Central memory CD8-positive, alpha-beta T cell (primary cell): Measurements from ENCODE around the gene BCL2L1.
A peak's percentile ranks its signal among the peaks of the same experiment; 100 is the strongest.

ENCODE experiments used
- ATAC-seq: fragments of 150-1000 bp; cut with Tn5 transposase; replicated peaks from 2 replicates; pipeline ENCODE4 v1.10.0; 2022; ENCODE audit warnings: mild to moderate bottlenecking, moderate FRiP score, moderate number of reproducible peaks; ENCODE audit not compliant: poor library complexity, severe bottlenecking; ENCODE audit errors: extremely low read depth
- DNase-seq, 2 donors: peaks; one replicate each; pipeline ENCODE4 v3.0.0; 2021; ENCODE audit warnings: low spot score in 2 of 2
- H3K27ac Mint-ChIP-seq: one replicate; pipeline ENCODE4 v1.8.0; 2022; ENCODE audit warnings: low read depth, mild to moderate bottlenecking, moderate library complexity, mixed read lengths
- H3K27me3 Mint-ChIP-seq: one replicate; pipeline ENCODE4 v1.8.0; 2022; ENCODE audit warnings: mixed read lengths
- H3K36me3 Mint-ChIP-seq: one replicate; pipeline ENCODE4 v1.8.0; 2022; ENCODE audit warnings: mild to moderate bottlenecking, moderate library complexity, mixed read lengths; ENCODE audit not compliant: insufficient read depth
- H3K4me1 Mint-ChIP-seq: one replicate; pipeline ENCODE4 v1.8.0; 2022; ENCODE audit warnings: mixed read lengths
- H3K4me3 Mint-ChIP-seq: one replicate; pipeline ENCODE4 v1.8.0; 2022; ENCODE audit warnings: mild to moderate bottlenecking, moderate library complexity, mixed read lengths
- H3K9me3 Mint-ChIP-seq: one replicate; pipeline ENCODE4 v1.8.0; 2022; ENCODE audit warnings: mixed read lengths

Gene BCL2L1

GRCh38 chr20:31720486-31721407 is 1.9 kb downstream of the BCL2L1 start:
- Mint-ChIP-seq H3K36me3 (peaks cover 24% of the 10 kb centered on the region), H3K27me3 (no peaks in the 10 kb centered on the region), H3K4me1 (peaks cover 69% of the 10 kb centered on the region), H3K27ac (peak overlapping the region; percentile 95), H3K9me3 (no peaks in the 10 kb centered on the region), H3K4me3 (peak overlapping the region; percentile 96)
- DNase-seq (no peak), ATAC-seq (no peak)

DNA sequence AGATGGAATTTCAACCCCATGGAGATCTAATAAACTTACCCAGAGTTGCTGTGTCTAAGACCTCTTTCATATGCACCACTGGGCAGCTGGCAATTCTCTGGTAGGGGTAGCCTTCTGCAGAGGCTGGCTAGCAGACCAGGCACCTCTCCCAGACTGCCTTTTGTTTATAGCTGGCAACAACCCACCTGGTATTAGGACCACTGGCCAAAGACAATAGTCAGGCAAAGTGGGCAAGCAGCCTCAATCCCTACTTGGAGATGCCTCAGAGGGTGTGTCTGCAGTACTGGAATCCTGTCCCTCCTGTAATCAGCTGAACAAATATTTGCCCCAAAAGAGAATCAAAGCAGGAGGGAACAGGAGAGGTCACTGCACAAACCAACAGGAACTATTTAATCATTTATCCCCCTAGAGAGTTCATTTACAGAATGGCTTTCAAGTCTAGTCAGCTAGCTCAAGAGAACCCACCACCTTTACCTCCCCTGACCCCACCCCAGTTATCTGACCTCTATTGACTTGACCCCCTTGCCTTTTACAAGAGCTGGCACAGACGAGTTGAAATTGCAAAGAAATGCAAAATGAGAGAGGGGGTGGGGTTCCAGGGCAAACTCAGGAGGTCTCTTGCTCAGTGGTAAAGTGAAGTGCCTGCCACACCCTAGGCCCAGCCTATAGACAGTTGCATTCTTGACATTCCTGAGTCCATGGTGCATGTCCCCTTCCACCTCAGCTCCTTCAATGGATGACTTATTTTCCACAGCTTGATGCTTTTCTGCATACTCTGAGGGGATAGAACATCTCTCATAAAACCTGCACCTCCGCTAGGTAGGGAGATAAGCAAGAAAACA is 2.8 kb downstream of the BCL2L1 start:
- Mint-ChIP-seq H3K27ac (peak overlapping the region; percentile 73), H3K4me1 (peaks cover 77% of the 10 kb centered on the region), H3K4me3 (peak overlapping the region; percentile 96), H3K36me3 (peaks cover 27% of the 10 kb centered on the region), H3K9me3 (no peaks in the 10 kb centered on the region), H3K27me3 (no peaks in the 10 kb centered on the region)
- no peak for DNase-seq
- no peak for ATAC-seq

DNA sequence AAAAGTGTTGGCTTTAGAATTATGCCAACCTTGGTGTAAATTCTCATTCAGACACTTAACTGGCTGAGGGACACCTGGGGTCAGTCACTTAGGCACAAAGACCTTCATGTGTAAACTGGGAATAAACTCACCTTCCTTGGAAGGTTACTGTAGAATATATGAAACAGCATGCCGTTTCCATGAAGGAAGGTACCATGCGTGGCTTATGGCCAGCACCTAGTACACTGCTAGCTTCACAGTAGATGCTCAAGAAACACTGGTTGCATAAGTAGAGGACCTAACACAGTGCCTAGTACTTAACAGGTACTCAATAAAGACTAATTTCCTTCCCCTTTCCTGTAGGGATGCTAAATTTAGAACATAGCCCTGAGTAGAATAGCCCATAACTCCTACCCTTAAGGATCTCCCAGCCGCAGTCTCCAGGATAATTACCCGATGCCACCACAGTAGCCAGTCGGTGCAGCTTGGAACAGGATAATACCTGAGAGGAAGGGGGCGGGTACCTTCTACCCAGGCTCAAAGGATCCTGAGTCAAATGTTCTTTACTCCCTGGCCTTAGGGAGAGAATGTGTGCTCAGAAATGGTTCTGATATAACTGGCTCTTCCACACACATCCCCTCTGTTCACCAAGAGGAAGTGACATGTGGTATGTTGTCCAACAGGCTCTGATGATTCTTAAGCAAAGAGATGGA is 3.6 kb downstream of the BCL2L1 start:
- H3K27me3 Mint-ChIP-seq, result no peaks in the 10 kb centered on the region
- H3K36me3 Mint-ChIP-seq, result peaks cover 29% of the 10 kb centered on the region
- H3K4me1 Mint-ChIP-seq, result peaks cover 84% of the 10 kb centered on the region
- peak overlapping the region; percentile 96 for H3K4me3 Mint-ChIP-seq
- peak overlapping the region; percentile 73 for H3K27ac Mint-ChIP-seq
- DNase-seq (no peak), ATAC-seq (no peak)
- no peaks in the 10 kb centered on the region for H3K9me3 Mint-ChIP-seq

GRCh38 chr20:31717478-31718201 is 5.0 kb downstream of the BCL2L1 start:
- Mint-ChIP-seq H3K27ac (peak overlapping the region; percentile 81), H3K4me1 (peaks cover 93% of the 10 kb centered on the region), H3K9me3 (no peaks in the 10 kb centered on the region), H3K4me3 (peak overlapping the region; percentile 96), H3K27me3 (no peaks in the 10 kb centered on the region), H3K36me3 (peaks cover 23% of the 10 kb centered on the region)
- ATAC-seq (peak; percentile 41), DNase-seq (no peak)

DNA sequence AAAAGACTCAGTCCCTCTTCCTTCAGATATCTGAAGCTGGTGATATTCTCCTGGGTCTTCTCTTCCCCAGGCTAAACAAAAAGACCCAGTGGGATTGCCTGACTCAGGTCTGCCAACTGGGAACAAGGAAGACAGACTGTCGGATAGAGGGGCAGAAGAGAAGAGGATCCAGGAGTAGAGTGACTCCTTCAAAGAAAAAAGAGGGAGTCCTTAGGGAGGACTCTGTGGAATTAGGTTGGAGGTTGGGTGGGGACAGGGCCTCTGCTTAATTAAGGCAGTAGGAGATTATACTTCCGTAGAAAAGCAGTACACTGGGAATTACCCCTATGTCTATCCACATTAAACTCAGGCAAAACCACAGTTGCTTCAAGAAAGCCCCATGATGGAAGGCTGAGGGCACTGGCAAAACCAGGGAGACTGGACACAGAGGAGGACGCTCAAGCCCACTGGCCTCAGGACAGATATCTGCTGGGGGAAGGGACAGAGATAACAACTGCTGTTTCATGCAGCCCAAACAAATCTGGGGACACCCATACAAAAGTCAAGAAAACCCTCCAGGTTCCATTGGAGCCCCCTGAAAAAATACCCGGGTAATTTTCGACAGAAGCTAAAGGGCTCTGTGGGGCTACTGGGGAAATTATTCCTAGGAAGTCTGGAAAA is 5.7 kb downstream of the BCL2L1 start:
- Mint-ChIP-seq H3K27me3 (no peaks in the 10 kb centered on the region), H3K4me3 (peak overlapping the region; percentile 96), H3K27ac (peak overlapping the region; percentile 81), H3K4me1 (peaks cover 95% of the 10 kb centered on the region), H3K9me3 (no peaks in the 10 kb centered on the region), H3K36me3 (peaks cover 21% of the 10 kb centered on the region)
- DNase-seq, result no peak
- ATAC-seq, result no peak

DNA sequence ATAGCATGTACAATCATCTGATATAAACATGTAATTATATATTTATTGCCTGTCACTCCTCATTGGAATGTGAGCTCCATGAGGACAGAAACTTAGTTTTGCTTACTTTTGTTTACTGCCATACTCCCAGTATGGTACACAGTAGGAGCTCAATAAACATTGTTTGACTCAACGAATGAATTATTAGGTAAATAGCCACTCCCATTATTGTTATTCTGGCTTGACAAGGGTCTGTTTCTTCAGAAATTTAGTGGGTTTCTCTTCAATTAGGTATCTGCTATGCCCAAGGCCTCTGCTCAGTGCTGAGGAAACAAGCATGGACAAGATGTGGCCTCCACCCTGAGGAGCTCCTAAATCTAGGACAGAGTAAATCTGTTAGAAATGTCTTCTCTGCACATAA is 6.3 kb downstream of the BCL2L1 start:
- Mint-ChIP-seq H3K27me3 (no peaks in the 10 kb centered on the region), H3K27ac (peak overlapping the region; percentile 81), H3K4me3 (peak overlapping the region; percentile 96), H3K4me1 (peaks cover 95% of the 10 kb centered on the region), H3K36me3 (peaks cover 21% of the 10 kb centered on the region), H3K9me3 (no peaks in the 10 kb centered on the region)
- no peak for DNase-seq
- ATAC-seq, result no peak

DNA sequence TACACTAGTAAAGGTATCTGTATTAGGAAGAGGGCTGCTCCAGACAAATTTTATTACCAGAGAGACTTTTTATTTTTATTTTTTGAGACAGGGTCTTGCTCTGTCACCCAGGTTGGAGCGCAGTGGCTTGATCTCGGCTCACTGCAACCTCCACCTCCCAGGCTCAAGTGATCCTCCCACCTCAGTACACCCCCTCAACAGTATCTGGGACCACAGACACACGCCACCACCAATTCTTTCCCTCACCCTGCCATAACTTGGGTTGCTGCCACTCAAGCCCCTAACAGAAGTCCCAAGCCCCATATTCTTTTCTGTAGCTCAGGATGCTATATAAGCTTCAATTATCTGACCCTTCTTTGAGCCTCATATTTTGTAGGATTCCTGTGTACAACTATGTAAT is 6.9 kb downstream of the BCL2L1 start:
- H3K36me3 Mint-ChIP-seq, result peaks cover 24% of the 10 kb centered on the region
- H3K27ac Mint-ChIP-seq, result peak overlapping the region; percentile 81
- H3K4me1 Mint-ChIP-seq, result peaks cover 95% of the 10 kb centered on the region
- DNase-seq (no peak), ATAC-seq (no peak)
- no peaks in the 10 kb centered on the region for H3K27me3 Mint-ChIP-seq
- no peaks in the 10 kb centered on the region for H3K9me3 Mint-ChIP-seq
- H3K4me3 Mint-ChIP-seq, result peak overlapping the region; percentile 25

DNA sequence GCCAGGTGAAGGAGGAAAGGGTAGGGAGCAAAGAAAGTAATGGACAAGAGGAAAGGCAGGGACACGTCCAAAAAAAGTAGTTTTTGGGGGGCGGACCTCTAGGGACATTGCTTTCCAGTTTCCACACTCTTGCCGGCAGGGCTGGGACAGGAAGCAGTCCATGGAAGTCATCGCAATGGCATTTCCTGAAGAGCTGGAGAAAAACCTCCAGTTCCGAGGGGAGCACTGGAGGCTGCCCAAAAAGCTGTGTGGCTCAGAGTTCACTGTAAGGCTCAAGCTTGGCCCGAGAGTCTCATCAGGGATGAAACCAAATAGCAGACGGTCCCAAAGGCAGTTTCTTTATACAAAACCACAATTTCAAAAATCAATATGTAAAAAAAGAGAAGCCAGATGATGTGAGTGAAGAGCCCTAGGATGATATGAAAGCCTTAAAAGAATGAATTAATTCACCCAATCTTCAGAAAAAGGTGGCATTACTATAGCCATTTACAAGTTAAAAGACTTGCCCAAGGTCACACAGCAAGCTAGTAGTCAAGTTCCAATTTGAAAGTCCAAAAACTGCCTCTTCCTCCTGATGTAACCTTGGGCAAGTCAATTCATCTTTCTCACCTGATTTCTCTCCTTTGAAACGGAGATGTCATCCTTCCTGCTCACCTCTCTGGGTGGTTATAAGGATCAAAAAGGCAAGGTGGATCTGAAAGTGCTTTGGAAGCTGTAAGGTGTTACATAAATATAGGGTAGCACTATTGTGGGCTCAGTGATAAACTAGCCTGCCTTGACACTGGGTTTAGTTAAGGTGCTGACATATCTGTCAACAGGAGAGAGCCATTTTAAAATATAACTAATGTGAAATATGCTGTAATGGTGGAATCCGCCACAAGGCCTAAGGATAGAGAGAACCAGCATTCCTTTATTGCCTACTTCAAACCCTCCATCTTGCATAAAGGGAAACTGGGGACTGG is 9.1 kb downstream of the BCL2L1 start:
- peaks cover 22% of the 10 kb centered on the region for H3K36me3 Mint-ChIP-seq
- no peak for ATAC-seq
- H3K4me1 Mint-ChIP-seq, result peaks cover 93% of the 10 kb centered on the region
- DNase-seq, result no peak
- H3K9me3 Mint-ChIP-seq, result no peaks in the 10 kb centered on the region
- H3K4me3 Mint-ChIP-seq, result peak overlapping the region; percentile 36
- H3K27me3 Mint-ChIP-seq, result no peaks in the 10 kb centered on the region
- peak overlapping the region; percentile 86 for H3K27ac Mint-ChIP-seq

- no peaks in the 10 kb centered on the region for H3K27me3 Mint-ChIP-seq
- H3K9me3 Mint-ChIP-seq, result no peaks in the 10 kb centered on the region
- H3K27ac Mint-ChIP-seq, result peak overlapping the region; percentile 86
- DNase-seq (no peak), ATAC-seq (no peak)
- H3K4me3 Mint-ChIP-seq, result peak overlapping the region; percentile 12
- H3K4me1 Mint-ChIP-seq, result peaks cover 93% of the 10 kb centered on the region
- peaks cover 22% of the 10 kb centered on the region for H3K36me3 Mint-ChIP-seq
Observed at GRCh38 chr20:31712564-31713311, 9.9 kb downstream of the BCL2L1 start.

GRCh38 chr20:31712112-31712553 is 10.5 kb downstream of the BCL2L1 start:
- H3K9me3 Mint-ChIP-seq, result no peaks in the 10 kb centered on the region
- no peak overlapping the region for H3K4me3 Mint-ChIP-seq
- no peaks in the 10 kb centered on the region for H3K27me3 Mint-ChIP-seq
- H3K4me1 Mint-ChIP-seq, result peaks cover 88% of the 10 kb centered on the region
- peak overlapping the region; percentile 86 for H3K27ac Mint-ChIP-seq
- H3K36me3 Mint-ChIP-seq, result peaks cover 17% of the 10 kb centered on the region
- no peak for ATAC-seq
- DNase-seq, result no peak
